Measurements from ENCODE around the gene PRKG1. TPM values are rescaled to one million over a fixed set of nuclear protein-coding genes. Genes with fewer than 3 reads are reported as not detected.

The PRKG1 gene
- polyA plus RNA-seq, 1 donor (not counting 4 experiments of a cell fraction or from before 2014, with no cell fraction given) = 0.24 TPM

- no peak for TF ChIP-seq EZH2 (IDR thresholded peaks at IDR 0.05; ENCODE audit: low read length)
- FAIRE-seq = no peak
Measured at GRCh38 chr10:51897560-51897959, 823.3 kb downstream of the PRKG1 start.

GRCh38 chr10:51900180-51900579 is 825.9 kb downstream of the PRKG1 start:
- H3K4me2 ChIP-seq (ENCODE audit: control insufficient read depth, extremely low read depth, insufficient read depth, low read depth, low read length) = no peak overlapping the region
- H3K9me3 ChIP-seq (ENCODE audit: control insufficient read depth, low read depth, low read length) = no peaks in the 10 kb centered on the region

More at GRCh38 chr10:51897560-51897959, 823.3 kb downstream of the PRKG1 start:
- no peak overlapping the region for H3K4me2 ChIP-seq (ENCODE audit: control insufficient read depth, extremely low read depth, insufficient read depth, low read depth, low read length)
- H3K27ac ChIP-seq (ENCODE audit: control insufficient read depth, insufficient read depth, low read length) = no peak overlapping the region
- H2AFZ ChIP-seq (ENCODE audit: control insufficient read depth, low read length) = no peak overlapping the region
- H3K36me3 ChIP-seq (ENCODE audit: control insufficient read depth in 2 of 2, extremely low read depth in 1 of 2, insufficient read depth in 2 of 2, low read length in 2 of 2) = no peaks in the 10 kb centered on the region
- H3K79me2 ChIP-seq (ENCODE audit: control insufficient read depth, insufficient read depth, low read length) = no peaks in the 10 kb centered on the region
- no peaks in the 10 kb centered on the region for H4K20me1 ChIP-seq (ENCODE audit: control insufficient read depth, extremely low read depth, insufficient read depth, low read length)
- DNase-seq (ENCODE audit: low read depth, low spot score) = no peak
- peaks cover 6% of the 10 kb centered on the region for H3K4me1 ChIP-seq (ENCODE audit: control insufficient read depth, extremely low read depth, insufficient read depth, low read length)
- dilution Hi-C loops (cut with MboI; ENCODE audit: extremely low pct_ligation_motif_present, low sequenced_read_pairs) = no loop called here
- no peaks in the 10 kb centered on the region for H3K9me1 ChIP-seq (ENCODE audit: control insufficient read depth, extremely low read depth, insufficient read depth, low read length)
- H3K4me3 ChIP-seq (ENCODE audit: control insufficient read depth in 2 of 3, extremely low read depth in 1 of 3, insufficient read depth in 2 of 3, low read depth in 1 of 3, low read length in 3 of 3) = no peak overlapping the region
- no peaks in the 10 kb centered on the region for H3K9me3 ChIP-seq (ENCODE audit: control insufficient read depth, low read depth, low read length)
- H3K27me3 ChIP-seq (ENCODE audit: control insufficient read depth, extremely low read depth, insufficient read depth, low read length) = no peaks in the 10 kb centered on the region
- H3K9ac ChIP-seq (ENCODE audit: control insufficient read depth, extremely low read depth, insufficient read depth, low read length) = no peak overlapping the region

More at GRCh38 chr10:51900180-51900579, 825.9 kb downstream of the PRKG1 start:
- H3K36me3 ChIP-seq (ENCODE audit: control insufficient read depth in 2 of 2, extremely low read depth in 1 of 2, insufficient read depth in 2 of 2, low read length in 2 of 2) = no peaks in the 10 kb centered on the region
- no peaks in the 10 kb centered on the region for H3K27me3 ChIP-seq (ENCODE audit: control insufficient read depth, extremely low read depth, insufficient read depth, low read length)
- H3K9me1 ChIP-seq (ENCODE audit: control insufficient read depth, extremely low read depth, insufficient read depth, low read length) = no peaks in the 10 kb centered on the region
- TF ChIP-seq EZH2 (IDR thresholded peaks at IDR 0.05; ENCODE audit: low read length) (no peak), CTCF (optimal IDR thresholded peaks at IDR 0.05 in 1 of 3, IDR thresholded peaks at IDR 0.05 in 1 of 3, conservative IDR thresholded peaks at IDR 0.05 in 1 of 3; ENCODE audit: extremely low read depth in 1 of 3, insufficient read depth in 2 of 3, low read length in 3 of 3) (no peak)
- no peak overlapping the region for H3K27ac ChIP-seq (ENCODE audit: control insufficient read depth, insufficient read depth, low read length)
- FAIRE-seq (no peak), DNase-seq (ENCODE audit: low read depth, low spot score) (no peak)
- H2AFZ ChIP-seq (ENCODE audit: control insufficient read depth, low read length) = no peak overlapping the region
- no peaks in the 10 kb centered on the region for H4K20me1 ChIP-seq (ENCODE audit: control insufficient read depth, extremely low read depth, insufficient read depth, low read length)
- H3K9ac ChIP-seq (ENCODE audit: control insufficient read depth, extremely low read depth, insufficient read depth, low read length) = no peak overlapping the region
- dilution Hi-C loops (cut with MboI; ENCODE audit: extremely low pct_ligation_motif_present, low sequenced_read_pairs) = no loop called here
- peaks cover 3% of the 10 kb centered on the region for H3K4me1 ChIP-seq (ENCODE audit: control insufficient read depth, extremely low read depth, insufficient read depth, low read length)
- no peaks in the 10 kb centered on the region for H3K79me2 ChIP-seq (ENCODE audit: control insufficient read depth, insufficient read depth, low read length)
- no peak overlapping the region for H3K4me3 ChIP-seq (ENCODE audit: control insufficient read depth in 2 of 3, extremely low read depth in 1 of 3, insufficient read depth in 2 of 3, low read depth in 1 of 3, low read length in 3 of 3)

All from keratinocyte (primary cell).